Measurements from ENCODE around the gene SPON1. TPM values are rescaled to one million over a fixed set of nuclear protein-coding genes. Genes with fewer than 3 reads are reported as not detected.
A peak's percentile ranks its signal among the peaks of the same experiment; 100 is the strongest.
"Not testable (repeated sequence)": the region's sequence is repeated elsewhere in the genome, so short reads cannot be mapped to it uniquely, and the experiment has no call there.

The SPON1 gene
- total RNA-seq, 4 donors from 2014 or later: 8.0 to 16.1 (median 11.3) TPM

GRCh38 chr11:13983081-13983751 is 20.7 kb downstream of the SPON1 start:
- 38% methylated on average over 11 of the region's 12 CpGs for WGBS
- Histone ChIP-seq H3K9me3 (no peaks in the 10 kb centered on the region), H3K36me3 (no peaks in the 10 kb centered on the region), H3K4me1 (peaks cover 3% of the 10 kb centered on the region), H3K4me3 (no peak overlapping the region), H3K27me3 (no peaks in the 10 kb centered on the region), H3K27ac (peak overlapping the region; percentile 20)
- no peak for DNase-seq (ENCODE audit: low spot score in 2 of 2)
- TF ChIP-seq POLR2AphosphoS5 (IDR thresholded peaks at IDR 0.05): no peak
- no peak for TF ChIP-seq POLR2A (IDR thresholded peaks at IDR 0.05)
- TF ChIP-seq EP300 (IDR thresholded peaks at IDR 0.05): no peak
- TF ChIP-seq CTCF (IDR thresholded peaks at IDR 0.05): no peak

- no peak for DNase-seq (ENCODE audit: low spot score in 2 of 2)
- Histone ChIP-seq H3K36me3 (no peaks in the 10 kb centered on the region), H3K27ac (no peak overlapping the region), H3K4me3 (no peak overlapping the region), H3K27me3 (no peaks in the 10 kb centered on the region), H3K9me3 (no peaks in the 10 kb centered on the region), H3K4me1 (peaks cover 3% of the 10 kb centered on the region)
- no peak for TF ChIP-seq EP300 (IDR thresholded peaks at IDR 0.05)
- TF ChIP-seq CTCF (IDR thresholded peaks at IDR 0.05): no peak
- WGBS: 69% methylated on average over 4 of the region's 4 CpGs
Measured at GRCh38 chr11:13984616-13985450, 22.3 kb downstream of the SPON1 start.

- not testable (repeated sequence) for H3K27ac ChIP-seq; H3K9me3 ChIP-seq; H3K27me3 ChIP-seq; H3K36me3 ChIP-seq; H3K4me1 ChIP-seq; DNase-seq (ENCODE audit: low spot score in 2 of 2); H3K4me3 ChIP-seq
- WGBS: 96% methylated on average over 5 of the region's 5 CpGs
Measured at GRCh38 chr11:13986695-13987094, 24.2 kb downstream of the SPON1 start.

GRCh38 chr11:13992158-13992856 is 29.8 kb downstream of the SPON1 start:
- not testable (repeated sequence) for H3K27ac ChIP-seq; DNase-seq (ENCODE audit: low spot score in 2 of 2)

GRCh38 chr11:13993096-13993765 is 30.7 kb downstream of the SPON1 start:
- Histone ChIP-seq H3K27me3 (no peaks in the 10 kb centered on the region), H3K36me3 (no peaks in the 10 kb centered on the region), H3K4me1 (peaks cover 3% of the 10 kb centered on the region), H3K9me3 (no peaks in the 10 kb centered on the region), H3K27ac (no peak overlapping the region), H3K4me3 (no peak overlapping the region)
- no peak for DNase-seq (ENCODE audit: low spot score in 2 of 2)
- TF ChIP-seq POLR2A (IDR thresholded peaks at IDR 0.05) (no peak), EP300 (IDR thresholded peaks at IDR 0.05) (no peak), CTCF (IDR thresholded peaks at IDR 0.05) (no peak), POLR2AphosphoS5 (IDR thresholded peaks at IDR 0.05) (no peak)
- 76% methylated on average over 7 of the region's 7 CpGs for whole genome bisulfite sequencing

More at GRCh38 chr11:13992158-13992856, 29.8 kb downstream of the SPON1 start:
- H3K36me3 ChIP-seq, H3K27me3 ChIP-seq, H3K9me3 ChIP-seq, H3K4me3 ChIP-seq, H3K4me1 ChIP-seq: not testable (repeated sequence)
- 61% methylated on average over 11 of the region's 15 CpGs for WGBS

GRCh38 chr11:13997881-13998280 is 35.4 kb downstream of the SPON1 start:
- Histone ChIP-seq H3K27ac (no peak overlapping the region), H3K27me3 (no peaks in the 10 kb centered on the region), H3K36me3 (no peaks in the 10 kb centered on the region), H3K4me3 (no peak overlapping the region), H3K4me1 (no peaks in the 10 kb centered on the region), H3K9me3 (peaks cover 5% of the 10 kb centered on the region)
- no peak for DNase-seq (ENCODE audit: low spot score in 2 of 2)
- no peak for TF ChIP-seq CTCF (IDR thresholded peaks at IDR 0.05)
- TF ChIP-seq POLR2AphosphoS5 (IDR thresholded peaks at IDR 0.05): no peak
- no peak for TF ChIP-seq EP300 (IDR thresholded peaks at IDR 0.05)
- no peak for TF ChIP-seq POLR2A (IDR thresholded peaks at IDR 0.05)
- WGBS: 95% methylated on average over 4 of the region's 4 CpGs

Measured in suprapubic skin (tissue), 4 donors.